Endothelial cell of umbilical vein (primary cell): ENCODE data around the gene GM2A. TPM values are rescaled to one million over a fixed set of nuclear protein-coding genes. Genes with fewer than 3 reads are reported as not detected.

Experiments
- BruUV-seq: library from RNA; stranded (reverse); fragments of 400-500 nt; replicated peaks from 2 replicates; lab custom pipeline; 2021; lab: Mats Ljungman, UMichigan
- CTCF ChIA-PET: fragments of 300-600, 350-600 bp; sonication (Branson Sonifier 250); formaldehyde crosslinking; loops from one replicate; lab custom pipeline; 2021; ENCODE audit warnings: antibody characterized with exemption, inconsistent platforms; lab: Charles Lee
- POLR2A ChIA-PET: fragments of 300-600, 350-600 bp; sonication (Branson Sonifier 250); formaldehyde crosslinking; loops from one replicate; lab custom pipeline; 2021; ENCODE audit warnings: antibody characterized with exemption, inconsistent platforms; lab: Charles Lee
- DNase-seq: peaks from one replicate; pipeline ENCODE4 v3.0.0-alpha.2; 2011; ENCODE audit warnings: low read depth, low spot score
- FAIRE-seq: peaks from 2 replicates; lab custom pipeline; 2011; peaks lifted over from hg19 to GRCh38; lab: Jason Lieb, UNC
- H2AFZ ChIP-seq: 2 replicates; pipeline ENCODE4 v1.6.0; 2012; ENCODE audit warnings: low read depth, low read length, control low read depth, inconsistent platforms
- H3K27ac ChIP-seq: 2 replicates; pipeline ENCODE4 v1.5.1; 2011; ENCODE audit warnings: low read depth, mild to moderate bottlenecking, control low read depth, low read length, moderate library complexity; ENCODE audit not compliant: insufficient read depth
- H3K27me3 ChIP-seq, 2 experiments: 2 replicates each; pipeline versions ENCODE4 v1.6.0 to v1.6.1; 2011; ENCODE audit warnings: low read length in 2 of 2, mixed read lengths in 1 of 2; ENCODE audit not compliant: control insufficient read depth in 2 of 2, insufficient read depth in 2 of 2
- H3K36me3 ChIP-seq, 2 experiments: 2 replicates in 1 of 2; 3 replicates in 1 of 2; pipeline ENCODE4 v1.5.1; 2011; ENCODE audit warnings: low read length in 2 of 2, mild to moderate bottlenecking in 1 of 2, moderate library complexity in 1 of 2; ENCODE audit not compliant: control insufficient read depth in 2 of 2, insufficient read depth in 2 of 2; ENCODE audit errors: extremely low read depth in 1 of 2
- H3K4me1 ChIP-seq: 3 replicates; pipeline ENCODE4 v1.5.1; 2011; ENCODE audit warnings: mild to moderate bottlenecking, low read length; ENCODE audit not compliant: control insufficient read depth, insufficient read depth; ENCODE audit errors: extremely low read depth
- H3K4me2 ChIP-seq: 2 replicates; pipeline ENCODE4 v1.6.1; 2011; ENCODE audit warnings: low read length, control low read depth, mixed read lengths; ENCODE audit not compliant: insufficient read depth
- H3K4me3 ChIP-seq, 3 experiments: fragments of 200-600 bp in 1 of 3; sonication (generic), shearing (Covaris generic) in 1 of 3; replicated peaks in 1 of 3; 2 replicates each; pipeline ENCODE4 v1.5.1; 2011 to 2016; ENCODE audit warnings: control low read depth in 3 of 3, low read length in 3 of 3, mild to moderate bottlenecking in 2 of 3, inconsistent platforms in 1 of 3, low read depth in 1 of 3, moderate library complexity in 1 of 3; ENCODE audit not compliant: insufficient read depth in 1 of 3
- H3K79me2 ChIP-seq: 2 replicates; pipeline ENCODE4 v1.6.0; 2012; ENCODE audit warnings: low read length, inconsistent platforms; ENCODE audit not compliant: control insufficient read depth, insufficient read depth
- H3K9ac ChIP-seq: replicated peaks from 2 replicates; pipeline ENCODE3; 2011; ENCODE audit warnings: low read length, control low read depth; ENCODE audit not compliant: insufficient read depth; ENCODE audit errors: extremely low read depth
- H3K9me1 ChIP-seq: replicated peaks from 3 replicates; pipeline ENCODE4 v1.6.0; 2011; ENCODE audit warnings: mild to moderate bottlenecking, low read length; ENCODE audit not compliant: control insufficient read depth, insufficient read depth; ENCODE audit errors: extremely low read depth
- H3K9me3 ChIP-seq: replicated peaks from 2 replicates; pipeline ENCODE4 v1.5.1; 2012; ENCODE audit warnings: low read length, inconsistent platforms; ENCODE audit not compliant: control insufficient read depth, insufficient read depth
- H4K20me1 ChIP-seq: replicated peaks from 2 replicates; pipeline ENCODE3; 2011; ENCODE audit warnings: mild to moderate bottlenecking, low read length; ENCODE audit not compliant: control insufficient read depth, insufficient read depth; ENCODE audit errors: extremely low read depth
- EZH2 ChIP-seq: IDR thresholded peaks from 2 replicates; pipeline ENCODE4 v1.6.1; 2012; ENCODE audit warnings: borderline replicate concordance, low read depth, mild to moderate bottlenecking, moderate library complexity, low read length, inconsistent platforms; ENCODE audit not compliant: severe bottlenecking
- FOS ChIP-seq: IDR thresholded peaks from 2 replicates; pipeline ENCODE4 v1.6.1; 2011; ENCODE audit warnings: mild to moderate bottlenecking, low read length, moderate library complexity, borderline replicate concordance; ENCODE audit not compliant: insufficient read depth
- GATA2 ChIP-seq: IDR thresholded peaks from 2 replicates; pipeline ENCODE4 v1.7.0; 2011; ENCODE audit warnings: low read depth, mild to moderate bottlenecking, moderate library complexity, mixed read lengths, low read length; ENCODE audit not compliant: insufficient read length, insufficient read depth
- JUN ChIP-seq: IDR thresholded peaks from 2 replicates; pipeline ENCODE4 v1.6.1; 2011; ENCODE audit warnings: borderline replicate concordance, low read depth; ENCODE audit not compliant: insufficient read length, insufficient read depth
- MYC ChIP-seq: IDR thresholded peaks from one replicate; pipeline ENCODE4 v1.6.1; 2011; ENCODE audit warnings: mild to moderate bottlenecking, low read depth, low read length
- POLR2A ChIP-seq: IDR thresholded peaks from 2 replicates; pipeline ENCODE4 v1.6.1; 2012; ENCODE audit warnings: low read depth, mild to moderate bottlenecking, control low read depth, low read length
- POLR2AphosphoS5 ChIP-seq: IDR thresholded peaks from 2 replicates; pipeline ENCODE4 v1.6.1; 2012; ENCODE audit warnings: low read depth, mild to moderate bottlenecking, control low read depth, low read length, moderate library complexity; ENCODE audit not compliant: insufficient read depth
- dilution Hi-C: fragments of 300-500 bp; cut with MboI; formaldehyde crosslinking; loops from one replicate; pipeline ENCODE4 v1.15.0; 2019; ENCODE audit warnings: low sequenced_read_pairs; ENCODE audit not compliant: extremely low pct_ligation_motif_present
- intact Hi-C: fragments of 100-400 bp; cut with micrococcal nuclease; formaldehyde crosslinking; loops from one replicate; pipeline ENCODE4 v1.10.0; 2022
- polyA plus RNA-seq, 4 experiments: library from polyadenylated mRNA; depleted of rRNA in 3 of 4; stranded (reverse) in 3 of 4; unstranded in 1 of 4; fragments of >200 nt; gene quantifications; 2 replicates each; pipeline versions ENCODE4 v1.2.1 to v1.2.3, GENCODE V29; 2011 to 2012; ENCODE audit warnings: missing spikeins in 1 of 4
- total RNA-seq: library from RNA; stranded (reverse); gene quantifications from 2 replicates; pipeline ENCODE4 v1.2.3, GENCODE V29; 2021
- TF ChIP-seq, protein P1 (sequence below), 2 donors: IDR thresholded peaks; 1 replicate in 1 of 2; 2 replicates in 1 of 2; pipeline ENCODE4 v1.5.1; 2011; ENCODE audit warnings: low read length in 2 of 2, mild to moderate bottlenecking in 2 of 2, moderate library complexity in 2 of 2, control low read depth in 1 of 2, inconsistent platforms in 1 of 2, low read depth in 1 of 2; ENCODE audit not compliant: insufficient read depth in 1 of 2; ENCODE audit errors: extremely low read depth in 1 of 2
- TF ChIP-seq, protein P2 (sequence below): IDR thresholded peaks from 2 replicates; pipeline ENCODE4 v1.6.1; 2011; ENCODE audit not compliant: insufficient read depth, insufficient read length

GM2A gene
- total and polyA plus RNA-seq, 2 donors (not counting 3 experiments of a cell fraction or from before 2014, with no cell fraction given) = 14.0 to 21.2 TPM

DNA sequence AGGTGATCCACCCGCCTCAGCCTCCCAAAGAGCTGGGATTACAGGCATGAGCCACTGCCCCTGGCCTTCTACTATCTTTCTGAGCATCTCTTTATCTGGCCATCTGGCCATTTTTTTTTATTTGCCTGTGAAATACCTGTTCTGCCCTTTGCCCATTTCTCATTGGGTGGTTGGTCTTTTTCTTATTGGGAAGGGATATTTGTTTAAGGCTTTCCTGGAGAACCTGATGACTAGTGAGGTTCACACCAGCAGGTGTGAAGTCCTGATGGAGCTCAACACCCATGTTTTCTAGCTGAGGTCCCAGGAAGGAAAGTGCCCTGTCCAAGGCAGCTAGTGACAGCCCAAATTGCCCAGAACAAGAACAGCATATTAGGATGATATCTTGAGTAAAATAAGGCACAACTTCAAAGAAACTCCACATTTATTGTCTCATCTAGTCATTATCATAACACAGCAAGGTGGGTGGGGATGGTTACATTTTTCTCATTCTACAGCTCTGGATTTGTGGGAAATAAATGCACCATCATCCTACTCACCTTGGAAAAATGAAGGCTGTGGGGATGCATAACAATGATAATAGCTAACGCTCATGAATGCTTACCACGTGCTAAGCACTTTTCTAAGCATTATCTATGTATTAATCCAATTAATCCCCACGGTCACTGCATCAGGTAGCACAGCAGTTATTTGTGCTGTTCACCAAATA is 30.3 kb downstream of the GM2A start:
- BruUV-seq = no TSS peak
- H3K9me3 ChIP-seq = no peaks in the 10 kb centered on the region
- DNase-seq (no peak), FAIRE-seq (no peak)
- ChIA-PET POLR2A (no interaction called here), CTCF (interaction anchor here (1.0 to 1.4 kb wide), 3 partner anchors 8 to 369 kb away, joined by 3 to 4 read pairs (median 3); no protein-coding TSS in a partner anchor)
- TF ChIP-seq POLR2A (no peak), GATA2 (no peak), MYC (no peak), JUN (no peak), POLR2AphosphoS5 (no peak), EZH2 (no peak), FOS (no peak)
- TF ChIP-seq, protein P1, sequence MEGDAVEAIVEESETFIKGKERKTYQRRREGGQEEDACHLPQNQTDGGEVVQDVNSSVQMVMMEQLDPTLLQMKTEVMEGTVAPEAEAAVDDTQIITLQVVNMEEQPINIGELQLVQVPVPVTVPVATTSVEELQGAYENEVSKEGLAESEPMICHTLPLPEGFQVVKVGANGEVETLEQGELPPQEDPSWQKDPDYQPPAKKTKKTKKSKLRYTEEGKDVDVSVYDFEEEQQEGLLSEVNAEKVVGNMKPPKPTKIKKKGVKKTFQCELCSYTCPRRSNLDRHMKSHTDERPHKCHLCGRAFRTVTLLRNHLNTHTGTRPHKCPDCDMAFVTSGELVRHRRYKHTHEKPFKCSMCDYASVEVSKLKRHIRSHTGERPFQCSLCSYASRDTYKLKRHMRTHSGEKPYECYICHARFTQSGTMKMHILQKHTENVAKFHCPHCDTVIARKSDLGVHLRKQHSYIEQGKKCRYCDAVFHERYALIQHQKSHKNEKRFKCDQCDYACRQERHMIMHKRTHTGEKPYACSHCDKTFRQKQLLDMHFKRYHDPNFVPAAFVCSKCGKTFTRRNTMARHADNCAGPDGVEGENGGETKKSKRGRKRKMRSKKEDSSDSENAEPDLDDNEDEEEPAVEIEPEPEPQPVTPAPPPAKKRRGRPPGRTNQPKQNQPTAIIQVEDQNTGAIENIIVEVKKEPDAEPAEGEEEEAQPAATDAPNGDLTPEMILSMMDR (IDR thresholded peaks at IDR 0.05; ENCODE audit: extremely low read depth in 1 of 2, insufficient read depth in 1 of 2, low read depth in 1 of 2, low read length in 2 of 2) = no peak
- TF ChIP-seq, protein P2, sequence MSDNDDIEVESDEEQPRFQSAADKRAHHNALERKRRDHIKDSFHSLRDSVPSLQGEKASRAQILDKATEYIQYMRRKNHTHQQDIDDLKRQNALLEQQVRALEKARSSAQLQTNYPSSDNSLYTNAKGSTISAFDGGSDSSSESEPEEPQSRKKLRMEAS = no peak
- intact Hi-C loops (no loop called here), dilution Hi-C loops (no loop called here)
- no peak overlapping the region for H3K27ac ChIP-seq
- no peaks in the 10 kb centered on the region for H3K79me2 ChIP-seq
- H3K27me3 ChIP-seq = no peaks in the 10 kb centered on the region
- H3K9me1 ChIP-seq = no peaks in the 10 kb centered on the region
- no peak overlapping the region for H2AFZ ChIP-seq
- H4K20me1 ChIP-seq = no peaks in the 10 kb centered on the region
- H3K4me1 ChIP-seq = no peaks in the 10 kb centered on the region
- no peak overlapping the region for H3K4me2 ChIP-seq
- H3K9ac ChIP-seq = no peak overlapping the region
- no peak overlapping the region for H3K4me3 ChIP-seq
- H3K36me3 ChIP-seq = no peaks in the 10 kb centered on the region
